HL-60 (cell line): Measurements from ENCODE around the gene FOXJ3.

ENCODE experiments used
- CTCF ChIP-seq: IDR thresholded peaks from one replicate; pipeline ENCODE4 v1.5.1; 2011; ENCODE audit warnings: low read length, control low read depth, inconsistent platforms; ENCODE audit not compliant: insufficient read depth
- POLR2AphosphoS5 ChIP-seq: IDR thresholded peaks from 2 replicates; pipeline ENCODE4 v1.6.1; 2012; ENCODE audit warnings: low read depth
- SPI1 ChIP-seq: IDR thresholded peaks from 2 replicates; pipeline ENCODE4 v1.6.1; 2012; ENCODE audit warnings: low read depth, mild to moderate bottlenecking, borderline replicate concordance

- no peak for TF ChIP-seq CTCF
- no peak for TF ChIP-seq POLR2AphosphoS5
- no peak for TF ChIP-seq SPI1
Measured at GRCh38 chr1:42250164-42250563, 84.9 kb downstream of the FOXJ3 start.
